ENCODE results near the gene HK1. TPM values are rescaled to one million over a fixed set of nuclear protein-coding genes. Genes with fewer than 3 reads are reported as not detected.
A peak's percentile ranks its signal among the peaks of the same experiment; 100 is the strongest.

HK1 gene
- total and polyA plus RNA-seq, 3 experiments from 2014 or later, result 144 to 153 (median 151) TPM

DNA sequence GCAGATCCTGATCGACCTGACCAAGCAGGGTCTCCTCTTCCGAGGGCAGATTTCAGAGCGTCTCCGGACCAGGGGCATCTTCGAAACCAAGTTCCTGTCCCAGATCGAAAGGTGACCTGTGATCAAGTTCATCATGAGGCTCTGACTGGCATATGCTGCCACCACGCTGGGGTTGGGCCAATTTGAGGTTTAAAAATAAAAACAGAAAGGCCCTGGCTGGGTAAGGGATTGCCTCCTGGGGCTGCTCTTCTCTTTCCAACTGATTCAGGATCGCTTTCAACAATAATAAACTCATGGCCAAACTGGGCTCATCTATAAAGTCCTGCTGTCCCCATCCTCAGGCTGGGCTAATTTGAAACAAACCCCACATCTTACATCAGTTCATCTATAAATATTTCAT, 17.1 kb upstream of the HK1 start:
- Mint-ChIP-seq H3K4me3 (no peak overlapping the region), H3K36me3 (no peaks in the 10 kb centered on the region), H3K4me1 (peaks cover 6 to 12% (median 11%) of the 10 kb centered on the region in 3 donors), H3K27me3 (no peaks in the 10 kb centered on the region), H3K9me3 (no peaks in the 10 kb centered on the region), H3K27ac (peak overlapping the region in 1 of 8 donors; percentile 58)
- ChIA-PET POLR2A (no interaction called here), CTCF (no interaction called here)
- DNase-seq, result no peak
- Histone ChIP-seq H3K4me1 (ENCODE audit: insufficient read depth, low read length) (no peaks in the 10 kb centered on the region), H3K27me3 (ENCODE audit: insufficient read depth, low read length, poor library complexity, severe bottlenecking) (no peaks in the 10 kb centered on the region), H3K4me3 (ENCODE audit: low read length) (no peak overlapping the region), H3K36me3 (ENCODE audit: insufficient read depth, low read length) (no peaks in the 10 kb centered on the region), H3K9me3 (ENCODE audit: low read length) (no peaks in the 10 kb centered on the region), H3K27ac (ENCODE audit: low read depth, low read length) (no peak overlapping the region)

GRCh38 chr10:69262292-69262751, 16.0 kb upstream of the HK1 start:
- no peaks in the 10 kb centered on the region for H3K36me3 Mint-ChIP-seq
- H3K4me1 Mint-ChIP-seq, result peaks cover 6 to 12% (median 11%) of the 10 kb centered on the region in 3 donors
- Histone ChIP-seq H3K36me3 (ENCODE audit: insufficient read depth, low read length) (no peaks in the 10 kb centered on the region), H3K27me3 (ENCODE audit: insufficient read depth, low read length, poor library complexity, severe bottlenecking) (no peaks in the 10 kb centered on the region), H3K4me3 (ENCODE audit: low read length) (no peak overlapping the region), H3K9me3 (ENCODE audit: low read length) (no peaks in the 10 kb centered on the region), H3K27ac (ENCODE audit: low read depth, low read length) (no peak overlapping the region), H3K4me1 (ENCODE audit: insufficient read depth, low read length) (no peaks in the 10 kb centered on the region)
- peak overlapping the region in 1 of 8 donors; percentile 29 for H3K27ac Mint-ChIP-seq
- DNase-seq, result no peak
- H3K4me3 Mint-ChIP-seq, result peak overlapping the region in 2 of 7 donors; percentile 7 to 28
- POLR2A ChIA-PET, result no interaction called here
- H3K9me3 Mint-ChIP-seq, result no peaks in the 10 kb centered on the region
- CTCF ChIA-PET, result no interaction called here
- no peaks in the 10 kb centered on the region for H3K27me3 Mint-ChIP-seq

- peaks cover 0 to 1% of the 10 kb centered on the region in 2 donors for H3K27me3 Mint-ChIP-seq
- no peak overlapping the region for H3K27ac Mint-ChIP-seq
- Histone ChIP-seq H3K27me3 (ENCODE audit: insufficient read depth, low read length, poor library complexity, severe bottlenecking) (no peaks in the 10 kb centered on the region), H3K9me3 (ENCODE audit: low read length) (no peaks in the 10 kb centered on the region), H3K36me3 (ENCODE audit: insufficient read depth, low read length) (no peaks in the 10 kb centered on the region), H3K4me3 (ENCODE audit: low read length) (no peak overlapping the region), H3K4me1 (ENCODE audit: insufficient read depth, low read length) (no peaks in the 10 kb centered on the region), H3K27ac (ENCODE audit: low read depth, low read length) (no peak overlapping the region)
- no peak overlapping the region for H3K4me3 Mint-ChIP-seq
- POLR2A ChIA-PET, result no interaction called here
- peaks cover 6 to 12% (median 11%) of the 10 kb centered on the region in 3 donors for H3K4me1 Mint-ChIP-seq
- H3K9me3 Mint-ChIP-seq, result no peaks in the 10 kb centered on the region
- DNase-seq, result no peak
- CTCF ChIA-PET, result no interaction called here
- no peaks in the 10 kb centered on the region for H3K36me3 Mint-ChIP-seq
Measured at GRCh38 chr10:69265521-69265920, 12.8 kb upstream of the HK1 start.

GRCh38 chr10:69268761-69269416, 9.4 kb upstream of the HK1 start:
- Histone ChIP-seq H3K27me3 (ENCODE audit: insufficient read depth, low read length, poor library complexity, severe bottlenecking) (no peaks in the 10 kb centered on the region), H3K9me3 (ENCODE audit: low read length) (no peaks in the 10 kb centered on the region), H3K36me3 (ENCODE audit: insufficient read depth, low read length) (no peaks in the 10 kb centered on the region), H3K27ac (ENCODE audit: low read depth, low read length) (no peak overlapping the region), H3K4me3 (ENCODE audit: low read length) (no peak overlapping the region), H3K4me1 (ENCODE audit: insufficient read depth, low read length) (no peaks in the 10 kb centered on the region)
- Mint-ChIP-seq H3K36me3 (no peaks in the 10 kb centered on the region), H3K27ac (no peak overlapping the region), H3K4me1 (peaks cover 4 to 7% (median 7%) of the 10 kb centered on the region in 3 donors), H3K27me3 (peaks cover 0 to 1% of the 10 kb centered on the region in 2 donors), H3K4me3 (no peak overlapping the region), H3K9me3 (no peaks in the 10 kb centered on the region)
- no peak for DNase-seq
- ChIA-PET CTCF (no interaction called here), POLR2A (no interaction called here)

DNA sequence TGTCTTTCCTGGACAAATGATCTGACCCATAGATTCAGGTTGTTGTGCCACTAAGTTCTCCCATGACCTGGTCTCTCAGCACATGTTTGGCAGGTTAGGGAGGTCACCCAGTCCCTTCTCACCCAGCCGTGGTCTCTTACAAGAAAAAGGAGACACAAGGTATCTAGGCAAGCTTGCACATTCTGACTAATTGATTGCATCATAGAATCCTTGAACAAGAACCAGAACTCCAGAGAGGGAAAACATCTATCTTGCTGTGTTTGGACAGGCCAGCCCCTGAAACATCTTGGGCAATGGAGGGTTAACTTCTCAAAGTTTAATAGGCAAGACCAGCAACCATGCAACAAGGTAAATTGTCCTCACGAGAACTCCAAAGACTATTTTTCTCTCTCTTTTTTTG, 8.5 kb upstream of the HK1 start:
- H3K4me1 ChIP-seq (ENCODE audit: insufficient read depth, low read length), result no peaks in the 10 kb centered on the region
- no peaks in the 10 kb centered on the region for H3K36me3 ChIP-seq (ENCODE audit: insufficient read depth, low read length)
- no peak overlapping the region for H3K4me3 ChIP-seq (ENCODE audit: low read length)
- H3K9me3 Mint-ChIP-seq, result no peaks in the 10 kb centered on the region
- H3K27me3 Mint-ChIP-seq, result peaks cover 0 to 1% of the 10 kb centered on the region in 2 donors
- DNase-seq, result no peak
- peak overlapping the region in 1 of 8 donors; percentile 72 for H3K27ac Mint-ChIP-seq
- no peak overlapping the region for H3K27ac ChIP-seq (ENCODE audit: low read depth, low read length)
- CTCF ChIA-PET, result no interaction called here
- no peaks in the 10 kb centered on the region for H3K36me3 Mint-ChIP-seq
- peaks cover 4 to 7% (median 7%) of the 10 kb centered on the region in 3 donors for H3K4me1 Mint-ChIP-seq
- H3K9me3 ChIP-seq (ENCODE audit: low read length), result no peaks in the 10 kb centered on the region
- POLR2A ChIA-PET, result no interaction called here
- H3K27me3 ChIP-seq (ENCODE audit: insufficient read depth, low read length, poor library complexity, severe bottlenecking), result no peaks in the 10 kb centered on the region
- H3K4me3 Mint-ChIP-seq, result no peak overlapping the region

DNA sequence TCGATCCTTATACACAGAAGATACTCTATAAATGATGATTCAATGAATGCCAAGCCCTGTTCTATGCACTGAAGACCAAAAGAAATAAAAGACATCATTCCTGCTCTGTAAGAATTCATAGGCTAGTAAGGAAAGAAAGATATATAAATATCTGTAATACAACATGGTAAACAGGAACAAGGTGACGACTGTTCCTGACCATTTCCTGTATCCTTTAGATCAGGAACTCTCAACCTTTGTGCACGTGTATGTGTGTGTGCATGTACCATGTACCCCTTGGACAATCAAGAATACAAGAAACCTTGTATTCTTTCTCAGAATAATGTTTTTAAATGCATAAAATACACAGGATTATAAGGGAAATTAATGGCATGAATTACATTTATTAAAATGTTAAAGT, 7.3 kb upstream of the HK1 start:
- Histone ChIP-seq H3K27me3 (ENCODE audit: insufficient read depth, low read length, poor library complexity, severe bottlenecking) (no peaks in the 10 kb centered on the region), H3K36me3 (ENCODE audit: insufficient read depth, low read length) (no peaks in the 10 kb centered on the region), H3K4me3 (ENCODE audit: low read length) (no peak overlapping the region), H3K4me1 (ENCODE audit: insufficient read depth, low read length) (no peaks in the 10 kb centered on the region), H3K27ac (ENCODE audit: low read depth, low read length) (no peak overlapping the region), H3K9me3 (ENCODE audit: low read length) (no peaks in the 10 kb centered on the region)
- CTCF ChIA-PET, result no interaction called here
- POLR2A ChIA-PET, result no interaction called here
- H3K4me3 Mint-ChIP-seq, result no peak overlapping the region
- H3K27me3 Mint-ChIP-seq, result peaks cover 0 to 1% of the 10 kb centered on the region in 2 donors
- H3K9me3 Mint-ChIP-seq, result no peaks in the 10 kb centered on the region
- no peak for DNase-seq
- no peaks in the 10 kb centered on the region for H3K36me3 Mint-ChIP-seq
- H3K4me1 Mint-ChIP-seq, result peaks cover 4 to 7% (median 7%) of the 10 kb centered on the region in 3 donors
- H3K27ac Mint-ChIP-seq, result no peak overlapping the region

DNA sequence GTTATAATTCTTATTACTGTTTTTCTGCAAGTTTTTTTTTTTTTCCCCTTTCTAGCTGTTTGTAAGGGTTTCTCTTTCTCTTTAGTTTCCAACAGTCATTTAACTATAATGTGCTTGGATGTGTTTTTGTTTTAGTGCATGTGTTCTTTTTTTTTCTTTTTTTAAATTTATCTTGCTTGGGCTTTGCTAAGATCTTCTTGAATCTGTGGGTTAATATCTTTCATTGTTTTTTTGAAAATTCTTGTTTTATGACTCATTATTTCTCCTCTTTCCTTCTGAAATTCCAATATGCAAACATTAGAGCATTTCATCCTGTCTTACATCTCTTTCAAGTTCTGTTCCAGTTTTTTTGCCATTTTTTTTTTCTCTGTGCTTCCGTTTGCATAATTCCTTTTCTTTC, 5.7 kb upstream of the HK1 start:
- CTCF ChIA-PET, result no interaction called here
- no peaks in the 10 kb centered on the region for H3K27me3 ChIP-seq (ENCODE audit: insufficient read depth, low read length, poor library complexity, severe bottlenecking)
- H3K9me3 ChIP-seq (ENCODE audit: low read length), result no peaks in the 10 kb centered on the region
- Mint-ChIP-seq H3K9me3 (no peaks in the 10 kb centered on the region), H3K4me1 (peaks cover 4 to 7% (median 7%) of the 10 kb centered on the region in 3 donors), H3K27ac (peak overlapping the region in 1 of 8 donors; percentile 14), H3K4me3 (no peak overlapping the region), H3K27me3 (peaks cover 0 to 1% of the 10 kb centered on the region in 2 donors), H3K36me3 (no peaks in the 10 kb centered on the region)
- no peaks in the 10 kb centered on the region for H3K4me1 ChIP-seq (ENCODE audit: insufficient read depth, low read length)
- H3K27ac ChIP-seq (ENCODE audit: low read depth, low read length), result no peak overlapping the region
- no peak for DNase-seq
- no peak overlapping the region for H3K4me3 ChIP-seq (ENCODE audit: low read length)
- POLR2A ChIA-PET, result no interaction called here
- H3K36me3 ChIP-seq (ENCODE audit: insufficient read depth, low read length), result no peaks in the 10 kb centered on the region

DNA sequence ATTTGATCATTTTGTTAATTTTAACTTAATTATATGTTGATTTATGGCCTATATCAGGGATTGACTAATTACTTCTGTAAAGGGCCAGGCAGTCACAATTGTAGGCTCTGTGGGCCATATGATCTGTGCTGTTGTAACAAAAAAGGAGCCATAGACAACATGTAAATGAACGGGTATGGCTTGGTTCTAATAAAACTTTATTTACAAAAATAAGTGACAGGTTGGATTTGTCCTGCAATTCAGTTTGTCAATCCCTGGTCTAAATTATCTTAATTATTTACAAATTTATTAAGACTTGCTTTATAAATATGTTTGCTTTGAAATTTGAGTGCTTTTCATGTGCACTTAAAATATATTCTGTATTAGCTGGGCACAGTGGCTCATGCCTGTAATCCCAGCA, 2.9 kb upstream of the HK1 start:
- POLR2A ChIA-PET, result no interaction called here
- H3K4me1 Mint-ChIP-seq, result peaks cover 4 to 7% (median 7%) of the 10 kb centered on the region in 3 donors
- CTCF ChIA-PET, result no interaction called here
- no peak for DNase-seq
- no peak overlapping the region for H3K27ac Mint-ChIP-seq
- no peaks in the 10 kb centered on the region for H3K9me3 Mint-ChIP-seq
- Histone ChIP-seq H3K4me3 (ENCODE audit: low read length) (no peak overlapping the region), H3K27ac (ENCODE audit: low read depth, low read length) (no peak overlapping the region), H3K36me3 (ENCODE audit: insufficient read depth, low read length) (no peaks in the 10 kb centered on the region), H3K27me3 (ENCODE audit: insufficient read depth, low read length, poor library complexity, severe bottlenecking) (no peaks in the 10 kb centered on the region), H3K4me1 (ENCODE audit: insufficient read depth, low read length) (no peaks in the 10 kb centered on the region), H3K9me3 (ENCODE audit: low read length) (no peaks in the 10 kb centered on the region)
- peaks cover 0 to 2% of the 10 kb centered on the region in 2 donors for H3K27me3 Mint-ChIP-seq
- no peaks in the 10 kb centered on the region for H3K36me3 Mint-ChIP-seq
- no peak overlapping the region for H3K4me3 Mint-ChIP-seq
